Coronary artery (tissue), 2 donors: ENCODE data around the gene JAKMIP1.

Experiments
- DNase-seq: peaks from one replicate; pipeline ENCODE4 v3.0.0-alpha.2; 2017; ENCODE audit warnings: low spot score
- H3K27ac ChIP-seq, 2 donors: fragments of 200-600 bp; sonication (generic); one replicate each; pipeline ENCODE4 v1.5.1; 2016 to 2019
- H3K4me3 ChIP-seq: fragments of 200-600 bp; sonication (generic); 2 replicates; pipeline ENCODE4 v1.5.1; 2016; ENCODE audit warnings: mild to moderate bottlenecking, moderate library complexity
- CTCF ChIP-seq: fragments of 200-600 bp; sonication (generic); IDR thresholded peaks from one replicate; pipeline ENCODE4 v1.5.1; 2019; ENCODE audit warnings: antibody characterized with exemption

The JAKMIP1 gene

GRCh38 chr4:5976921-5977320 lies 223.4 kb downstream of the JAKMIP1 start:
- H3K4me3 ChIP-seq, result no peak overlapping the region
- H3K27ac ChIP-seq, result no peak overlapping the region
- TF ChIP-seq CTCF, result no peak
- DNase-seq, result peak; percentile 41

GRCh38 chr4:5976431-5976830 lies 223.9 kb downstream of the JAKMIP1 start:
- TF ChIP-seq CTCF, result no peak
- H3K27ac ChIP-seq, result no peak overlapping the region
- peak; percentile 33 for DNase-seq
- no peak overlapping the region for H3K4me3 ChIP-seq
